Cardiac muscle cell (in vitro differentiated cells and primary cell): ENCODE measurements around the gene SRRT. TPM values are rescaled to one million over a fixed set of nuclear protein-coding genes. Genes with fewer than 3 reads are reported as not detected.

Experiments
- DNase-seq, 2 donors: peaks; one replicate each; pipeline versions ENCODE4 v3.0.0 to v3.0.0-alpha.2; 2010 to 2017; ENCODE audit warnings: low read depth in 1 of 2, low spot score in 1 of 2
- H3K27ac ChIP-seq: fragments of 200-600 bp; sonication (generic); 2 replicates; pipeline ENCODE4 v1.5.1; 2016
- H3K27me3 ChIP-seq: fragments of 200-600 bp; sonication (generic); 2 replicates; pipeline ENCODE4 v1.6.0; 2016; ENCODE audit warnings: control low read depth
- H3K36me3 ChIP-seq: fragments of 200-600 bp; sonication (generic); 2 replicates; pipeline ENCODE4 v1.5.1; 2016; ENCODE audit warnings: control low read depth
- H3K4me1 ChIP-seq: fragments of 200-600 bp; sonication (generic); 2 replicates; pipeline ENCODE4 v1.8.1; 2017; ENCODE audit warnings: low read depth, mild to moderate bottlenecking, mixed run types
- H3K4me3 ChIP-seq: fragments of 200-600 bp; sonication (generic); 2 replicates; pipeline ENCODE4 v1.5.1; 2016; ENCODE audit warnings: mild to moderate bottlenecking
- H3K9me3 ChIP-seq: fragments of 200-600 bp; sonication (generic); 2 replicates; pipeline ENCODE4 v1.5.1; 2017; ENCODE audit warnings: low read depth, mild to moderate bottlenecking, control low read depth
- polyA plus RNA-seq: library from polyadenylated mRNA; unstranded; fragments of >200 nt; fragmentation: Nextera tagmentation; extraction: Ambion mirVana; gene quantifications from 2 replicates; pipeline ENCODE4 v1.2.1, GENCODE V29; 2016
- total RNA-seq: library from RNA; depleted of rRNA; stranded (reverse); fragments of >200 nt; gene quantifications from 2 replicates; pipeline ENCODE4 v1.2.3, GENCODE V29; 2016
- TF ChIP-seq, protein P1 (sequence below): IDR thresholded peaks from 2 replicates; pipeline ENCODE4 v1.5.1; 2012; ENCODE audit warnings: low read depth, mild to moderate bottlenecking, low read length

SRRT gene
- total and polyA plus RNA-seq, 2 experiments from 2014 or later = 78.6 to 148 TPM

DNA sequence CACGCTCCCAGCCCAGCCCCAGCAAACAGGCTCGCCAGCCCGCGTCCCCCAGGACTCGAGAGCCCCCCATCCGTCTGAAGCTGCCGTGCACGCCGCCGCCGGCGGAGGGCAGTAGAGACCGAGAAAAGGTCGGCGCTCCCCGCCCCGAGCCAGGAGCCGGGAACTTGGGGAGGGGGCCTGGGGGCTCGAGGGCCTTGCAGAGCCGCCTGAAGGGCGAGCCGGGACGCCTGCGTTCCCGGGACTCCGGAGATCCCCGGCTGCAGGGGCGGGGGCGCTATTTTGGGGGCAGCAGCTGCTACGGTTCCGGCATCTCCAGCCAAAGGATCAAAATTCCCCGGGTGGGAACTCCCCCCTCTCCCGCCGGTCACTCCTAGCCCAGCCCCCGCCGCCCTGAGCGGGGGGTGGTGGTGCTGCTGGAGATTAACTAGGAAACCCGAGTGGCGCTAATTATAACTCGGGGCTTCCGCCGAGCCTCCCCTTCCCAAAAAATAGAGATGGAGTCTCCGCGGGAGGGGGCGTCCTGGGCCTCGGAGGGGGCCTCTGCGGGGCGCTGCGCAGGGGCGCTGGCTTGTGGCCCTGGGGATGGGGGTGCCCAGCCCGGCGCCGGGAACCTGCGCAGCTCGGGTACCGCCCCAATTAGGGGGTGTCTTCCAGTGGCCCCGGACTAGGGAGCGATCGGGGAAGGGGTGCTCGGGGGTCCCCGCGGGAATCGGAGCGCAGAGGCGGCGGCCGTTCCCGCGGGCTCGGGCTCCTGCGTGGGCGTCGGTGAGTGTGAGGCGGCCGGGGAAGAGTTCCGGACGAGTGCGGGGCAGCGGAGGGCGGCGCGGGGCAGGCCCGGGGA, 20.2 kb downstream of the SRRT start:
- peak in 1 of 2 donors; percentile 84 for DNase-seq
- Histone ChIP-seq H3K4me1 (peaks cover 7% of the 10 kb centered on the region), H3K27me3 (peaks cover 25% of the 10 kb centered on the region), H3K36me3 (no peaks in the 10 kb centered on the region), H3K27ac (no peak overlapping the region), H3K4me3 (peak overlapping the region; percentile 62), H3K9me3 (no peaks in the 10 kb centered on the region)
- TF ChIP-seq, protein P1, sequence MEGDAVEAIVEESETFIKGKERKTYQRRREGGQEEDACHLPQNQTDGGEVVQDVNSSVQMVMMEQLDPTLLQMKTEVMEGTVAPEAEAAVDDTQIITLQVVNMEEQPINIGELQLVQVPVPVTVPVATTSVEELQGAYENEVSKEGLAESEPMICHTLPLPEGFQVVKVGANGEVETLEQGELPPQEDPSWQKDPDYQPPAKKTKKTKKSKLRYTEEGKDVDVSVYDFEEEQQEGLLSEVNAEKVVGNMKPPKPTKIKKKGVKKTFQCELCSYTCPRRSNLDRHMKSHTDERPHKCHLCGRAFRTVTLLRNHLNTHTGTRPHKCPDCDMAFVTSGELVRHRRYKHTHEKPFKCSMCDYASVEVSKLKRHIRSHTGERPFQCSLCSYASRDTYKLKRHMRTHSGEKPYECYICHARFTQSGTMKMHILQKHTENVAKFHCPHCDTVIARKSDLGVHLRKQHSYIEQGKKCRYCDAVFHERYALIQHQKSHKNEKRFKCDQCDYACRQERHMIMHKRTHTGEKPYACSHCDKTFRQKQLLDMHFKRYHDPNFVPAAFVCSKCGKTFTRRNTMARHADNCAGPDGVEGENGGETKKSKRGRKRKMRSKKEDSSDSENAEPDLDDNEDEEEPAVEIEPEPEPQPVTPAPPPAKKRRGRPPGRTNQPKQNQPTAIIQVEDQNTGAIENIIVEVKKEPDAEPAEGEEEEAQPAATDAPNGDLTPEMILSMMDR = peak; percentile 82

GRCh38 chr7:100895701-100895955, 20.7 kb downstream of the SRRT start, which contains the start of gene ACHE:
Gene ACHE (minus strand): TSS chr7:100895888. CDS start chr7:100894232, 1,656 bp downstream.
- TF ChIP-seq, protein P1 = no peak
- H3K9me3 ChIP-seq = no peaks in the 10 kb centered on the region
- H3K27ac ChIP-seq = no peak within 1 kb of the TSS
- H3K4me3 ChIP-seq = peak within 1 kb of the TSS; percentile 62
- peaks cover 25% of the 10 kb centered on the region for H3K27me3 ChIP-seq
- no peaks in the 10 kb centered on the region for H3K36me3 ChIP-seq
- peaks cover 6% of the 10 kb centered on the region for H3K4me1 ChIP-seq
- peak in 1 of 2 donors; percentile 74 for DNase-seq

- Histone ChIP-seq H3K27ac (no peak overlapping the region), H3K4me1 (peaks cover under 1% of the 10 kb centered on the region), H3K36me3 (no peaks in the 10 kb centered on the region), H3K4me3 (peak overlapping the region; percentile 62), H3K27me3 (peaks cover 25% of the 10 kb centered on the region), H3K9me3 (no peaks in the 10 kb centered on the region)
- TF ChIP-seq, protein P1 = no peak
- DNase-seq = peak in 1 of 2 donors; percentile 39
These were observed 21.2 kb downstream of the SRRT start for GRCh38 chr7:100895956-100896731.

DNA sequence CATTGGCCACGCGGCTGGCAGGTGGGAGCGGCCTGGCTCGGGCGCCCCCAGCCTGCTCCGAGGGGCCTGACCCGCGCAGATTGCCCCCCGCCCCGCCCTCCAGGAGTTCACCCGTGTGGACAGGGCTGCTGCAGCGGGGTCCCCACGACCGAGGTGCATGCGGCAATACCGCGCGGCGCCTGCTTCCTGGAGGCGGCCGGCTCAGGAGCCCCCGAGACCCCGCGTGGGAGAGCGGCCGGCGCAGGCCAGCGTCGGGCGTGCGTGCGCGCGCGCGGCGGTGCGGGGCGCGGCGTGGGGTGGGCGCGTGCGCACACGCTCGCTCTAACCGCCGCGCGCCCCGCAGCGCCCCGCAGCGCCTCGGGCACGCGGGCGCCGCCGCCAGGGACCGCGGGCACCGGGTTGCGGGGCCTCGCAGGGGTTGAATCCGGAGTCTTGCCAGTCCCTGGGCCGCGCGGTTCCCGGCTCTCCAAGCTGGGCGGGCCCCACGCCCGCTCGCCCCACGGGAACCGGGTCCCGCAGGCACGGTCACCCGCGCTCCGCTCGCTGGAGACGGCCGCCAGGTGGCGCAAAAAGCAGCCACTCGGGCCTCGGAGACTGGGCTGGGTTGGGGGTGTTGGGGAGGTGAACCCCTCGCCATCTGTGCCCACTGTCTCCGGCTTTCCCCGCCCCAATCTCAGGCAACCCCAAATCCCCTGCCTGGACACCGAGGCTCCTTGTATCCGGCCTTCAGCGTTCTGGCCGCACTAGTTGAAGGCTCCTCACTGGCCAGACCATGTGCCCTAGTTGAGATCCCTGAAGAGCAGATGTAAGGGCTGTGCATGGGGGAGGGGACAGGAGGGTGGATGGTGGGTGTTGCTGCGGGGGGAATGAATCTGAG, 22.1 kb downstream of the SRRT start:
- H3K4me3 ChIP-seq = peak overlapping the region; percentile 62
- DNase-seq = peak; percentile 27 to 56

More for the DNA sequence above, 22.1 kb downstream of the SRRT start:
- Histone ChIP-seq H3K4me1 (no peaks in the 10 kb centered on the region), H3K27me3 (peaks cover 25% of the 10 kb centered on the region), H3K9me3 (no peaks in the 10 kb centered on the region), H3K27ac (no peak overlapping the region), H3K36me3 (no peaks in the 10 kb centered on the region)
- TF ChIP-seq, protein P1 = peak; percentile 77
